GM19324 (cell line): ENCODE measurements around the gene B4GALNT3.

Experiments used
- ATAC-seq: cut with Tn5 transposase; IDR thresholded peaks from one replicate; pipeline ENCODE4 v1.9.1; 2021; ENCODE audit warnings: mild to moderate bottlenecking, moderate library complexity; ENCODE audit not compliant: unreplicated experiment, low FRiP score

The B4GALNT3 gene

DNA sequence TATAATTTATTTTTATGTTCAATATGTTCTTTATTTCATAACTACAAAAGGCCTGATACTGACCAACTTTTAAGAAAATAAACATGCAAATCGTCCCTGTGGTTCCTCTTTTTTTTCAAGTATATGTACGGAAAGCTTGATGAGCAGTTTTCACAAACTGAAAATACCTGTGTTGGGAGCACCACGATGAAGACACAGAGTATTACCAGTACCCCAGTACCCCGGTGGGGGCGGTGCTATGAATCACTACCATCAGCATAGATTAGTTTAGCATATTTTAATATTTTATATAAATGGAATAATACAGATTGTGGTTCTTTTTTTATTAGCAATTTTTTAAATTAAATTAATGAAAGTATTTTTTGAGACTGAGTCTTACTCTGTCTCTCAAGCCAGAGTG is 7.0 kb downstream of the B4GALNT3 start:
- ATAC-seq, result no peak

DNA sequence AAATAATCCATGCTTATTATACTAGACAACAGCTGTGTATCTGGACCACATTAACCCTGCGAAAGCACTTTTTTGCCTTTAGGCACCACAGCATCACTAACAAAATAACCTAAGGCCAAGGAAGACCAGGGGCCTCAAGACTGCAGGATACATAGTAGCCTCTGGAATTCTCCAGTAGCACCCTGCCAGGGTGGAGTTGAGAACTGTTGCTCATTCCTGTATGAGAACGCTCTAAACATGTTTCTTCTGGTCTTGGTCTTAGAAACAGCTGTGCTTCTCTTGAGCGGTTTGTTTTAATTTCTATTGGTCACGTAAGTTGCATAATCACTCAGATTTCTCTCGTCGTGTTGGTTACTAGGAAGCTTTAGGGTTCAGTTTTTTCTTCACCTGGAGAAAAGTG is 7.9 kb downstream of the B4GALNT3 start:
- ATAC-seq, result no peak

DNA sequence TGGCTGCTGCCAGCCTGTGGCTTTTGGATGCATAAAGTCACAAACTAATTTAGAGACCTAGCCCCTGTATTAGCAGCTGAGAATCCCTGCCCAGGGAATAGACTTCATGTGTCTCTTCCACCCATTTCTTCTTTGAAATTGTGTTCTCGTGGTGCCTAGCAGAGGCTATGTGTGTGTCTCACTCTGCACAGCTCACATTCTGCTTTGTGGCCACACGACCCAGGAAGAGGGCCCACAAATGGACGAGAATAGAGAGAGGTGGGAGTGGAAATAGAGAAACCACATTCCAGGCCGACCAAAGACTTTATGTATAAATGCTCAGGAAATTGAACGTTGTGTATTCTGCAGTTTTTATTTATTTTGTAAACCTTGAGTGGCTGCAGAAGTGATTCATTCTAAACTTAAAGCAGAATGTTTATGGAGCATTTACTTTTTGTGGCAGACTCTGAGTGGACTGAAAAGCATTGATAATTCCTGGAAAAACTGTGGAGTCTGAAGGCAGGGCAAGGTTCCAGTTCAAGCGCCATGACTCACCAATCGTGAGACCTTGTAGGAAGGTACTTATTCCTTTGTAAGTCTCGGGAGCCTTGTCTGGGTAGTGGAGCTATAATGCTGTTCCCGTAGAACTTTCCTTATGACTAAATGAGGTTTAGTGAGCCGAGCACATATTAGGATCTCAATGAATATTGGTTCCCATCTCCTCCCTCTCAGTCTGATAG is 9.1 kb downstream of the B4GALNT3 start:
- no peak for ATAC-seq

DNA sequence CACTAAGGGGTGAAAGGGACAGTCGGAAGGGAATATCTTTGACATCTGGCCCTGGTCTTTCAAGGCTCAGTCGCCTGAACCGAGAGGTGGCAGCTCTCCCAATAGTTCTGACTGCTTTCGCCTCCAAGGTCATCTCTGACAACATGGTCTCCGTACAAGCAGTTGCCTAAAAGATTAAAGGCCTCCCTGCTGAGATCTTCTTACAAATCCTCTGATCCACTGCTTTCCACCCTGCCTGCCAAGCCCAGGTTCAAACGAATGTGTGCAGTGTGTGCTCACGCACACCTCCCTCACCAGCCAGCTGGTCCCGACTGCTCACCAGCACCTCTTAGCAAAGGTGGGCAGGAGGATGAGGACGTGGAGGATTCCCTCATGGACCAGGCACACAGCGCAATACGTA is 10.4 kb downstream of the B4GALNT3 start:
- ATAC-seq, result no peak

DNA sequence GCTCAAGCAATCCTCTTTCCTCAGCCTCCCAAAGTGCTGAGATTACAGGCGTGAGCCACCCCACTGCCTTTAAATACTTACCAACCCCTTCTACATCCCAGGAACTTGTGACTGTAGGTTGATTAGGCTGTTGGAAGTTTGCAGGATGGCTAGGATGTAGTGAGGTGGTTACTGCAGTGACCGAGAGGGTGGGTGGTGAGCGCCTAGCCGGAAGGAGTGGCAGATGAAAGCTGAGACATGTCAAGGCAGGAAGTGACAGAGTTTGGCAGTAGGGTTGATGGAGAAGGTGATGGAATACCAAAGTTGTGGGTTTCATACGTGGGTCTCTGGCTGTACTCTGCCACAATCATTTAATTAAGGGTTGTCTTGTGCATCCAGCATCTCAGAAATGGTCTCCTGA is 13.5 kb downstream of the B4GALNT3 start:
- no peak for ATAC-seq

DNA sequence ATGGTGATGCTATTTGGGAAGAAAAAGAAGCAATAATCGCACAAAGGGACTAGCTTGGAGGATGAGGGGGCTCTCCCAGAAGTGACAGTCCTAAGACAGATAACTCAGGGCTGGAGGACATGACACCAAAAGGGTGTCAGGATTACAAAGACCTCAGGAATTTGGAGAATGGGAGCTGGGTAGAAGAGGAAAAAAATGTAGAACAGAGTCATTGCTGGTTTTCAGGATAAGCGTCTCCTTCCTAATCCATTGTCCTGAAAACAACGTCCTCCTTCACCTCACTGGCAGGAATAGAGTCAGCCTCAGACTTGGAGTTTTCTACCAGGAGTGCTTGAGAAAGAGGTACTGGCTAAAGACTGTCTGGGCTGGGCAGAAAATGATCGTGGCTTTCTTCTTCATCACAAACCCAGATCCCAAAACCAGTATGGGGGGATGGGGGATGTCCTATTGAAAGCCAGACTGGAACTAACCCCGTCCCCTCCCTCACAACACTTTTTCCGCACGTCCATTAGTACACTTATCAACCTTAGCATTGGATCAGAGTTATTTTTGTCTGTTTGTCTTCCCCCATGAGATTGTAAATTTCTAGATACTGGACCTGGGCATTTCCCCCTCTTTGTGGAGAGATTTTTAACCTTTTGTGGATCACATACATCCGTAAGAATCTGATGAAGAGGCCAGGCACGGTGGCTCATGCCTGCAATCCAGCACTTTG is 14.3 kb downstream of the B4GALNT3 start:
- no peak for ATAC-seq

DNA sequence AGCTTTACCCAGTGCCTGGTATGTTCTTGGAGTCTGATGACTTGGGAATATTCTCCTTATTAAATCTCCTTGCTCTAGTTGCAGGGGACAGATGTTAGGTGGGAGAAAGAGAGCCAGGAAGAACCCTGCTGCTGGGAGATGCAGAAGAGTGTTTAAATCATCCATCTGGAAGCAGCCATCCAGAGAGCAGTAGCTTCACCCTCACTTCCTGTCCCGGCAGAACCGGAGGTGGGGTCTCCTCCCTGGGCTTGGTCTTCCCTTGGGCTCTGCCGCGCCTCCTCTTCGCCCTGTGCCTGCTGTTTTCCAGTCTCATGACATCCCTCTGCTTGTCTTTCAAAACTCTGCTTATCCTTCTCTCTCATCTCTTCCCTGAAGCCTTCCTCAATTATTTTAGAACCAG is 15.5 kb downstream of the B4GALNT3 start:
- no peak for ATAC-seq

DNA sequence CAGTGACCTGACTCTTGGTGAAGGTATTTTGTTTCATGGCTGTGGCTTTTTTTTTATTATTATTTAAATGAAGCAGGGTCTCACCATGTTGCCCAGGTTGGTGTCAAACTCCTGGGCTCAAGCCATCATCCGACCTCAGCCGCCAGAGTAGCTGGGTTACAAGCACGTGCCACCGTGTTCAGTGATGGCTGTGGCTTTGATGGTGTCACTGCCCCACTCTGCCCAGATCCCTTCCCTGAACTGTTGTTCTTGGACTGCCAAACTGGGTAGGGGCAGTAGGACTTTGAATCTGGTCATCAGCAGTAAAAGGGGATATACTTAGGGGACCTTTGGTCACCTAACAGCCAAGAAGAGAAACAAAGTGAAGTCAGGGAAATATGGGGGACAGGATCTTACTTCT is 19.4 kb downstream of the B4GALNT3 start:
- no peak for ATAC-seq

DNA sequence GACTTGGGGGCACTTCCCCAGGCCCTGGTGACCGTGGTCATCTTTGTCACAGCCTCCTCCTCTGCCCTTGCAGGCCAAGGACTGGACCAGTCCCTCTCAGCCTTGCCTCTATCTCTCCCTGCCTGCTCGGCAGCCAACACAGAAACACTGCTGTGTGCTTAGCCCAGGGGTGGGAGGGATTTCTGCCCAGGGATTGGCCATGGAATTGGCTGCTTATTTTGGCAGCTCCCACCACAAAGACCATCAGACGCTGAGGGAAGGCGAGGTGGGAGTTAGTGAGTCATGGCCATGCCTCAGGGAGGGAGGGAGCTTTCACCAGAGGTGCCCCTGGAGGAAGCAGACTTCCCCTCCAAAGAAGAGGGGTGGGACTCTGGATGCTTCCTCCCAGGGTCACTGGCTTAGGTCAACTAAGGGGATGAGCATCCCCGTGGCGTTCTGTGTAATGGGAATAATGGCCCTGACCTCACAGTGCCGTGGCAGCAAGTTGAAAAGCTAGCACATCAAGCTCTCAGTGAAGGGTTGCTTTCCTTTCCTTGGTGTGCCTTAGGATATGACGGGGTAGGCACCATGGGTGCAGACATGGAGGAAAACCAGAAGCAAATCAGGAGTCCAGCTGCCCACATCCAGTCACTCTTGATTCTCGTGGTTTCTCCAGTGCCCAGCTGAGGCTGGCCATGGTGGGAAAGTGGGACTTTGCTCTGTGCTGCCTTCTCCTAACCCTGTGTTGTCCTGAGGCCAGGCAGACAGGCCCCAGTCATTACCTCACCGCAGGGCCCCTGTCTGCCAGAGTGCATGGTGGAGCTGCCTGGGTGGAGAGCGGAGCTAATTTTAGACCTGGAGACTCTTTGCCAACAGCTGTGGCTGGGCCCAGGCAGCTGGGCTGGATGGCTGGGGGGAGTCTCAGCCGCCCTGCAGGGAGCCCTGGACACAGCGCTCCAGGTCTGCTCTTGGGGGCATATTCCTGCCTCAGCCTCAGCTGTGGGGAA is 21.4 kb downstream of the B4GALNT3 start:
- no peak for ATAC-seq

DNA sequence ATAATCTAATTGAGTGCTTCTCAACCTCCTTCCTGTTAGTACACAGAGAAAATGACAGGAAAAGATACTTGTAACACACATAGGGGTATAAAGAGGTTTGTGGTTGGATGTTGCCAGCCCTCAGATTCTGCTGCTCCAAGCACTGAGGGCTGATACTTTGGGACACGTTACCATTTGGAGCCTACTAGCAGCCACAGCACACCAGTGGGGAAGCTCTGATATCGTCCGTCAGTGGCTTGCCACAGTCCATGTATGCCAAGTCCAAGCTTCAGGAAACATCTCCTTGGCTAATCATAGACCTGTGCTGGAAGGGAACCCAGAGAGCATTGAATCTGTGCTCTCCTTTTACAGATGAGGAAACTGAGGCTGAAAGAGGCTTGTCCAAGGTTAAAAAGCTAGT is 22.3 kb downstream of the B4GALNT3 start:
- ATAC-seq, result no peak

DNA sequence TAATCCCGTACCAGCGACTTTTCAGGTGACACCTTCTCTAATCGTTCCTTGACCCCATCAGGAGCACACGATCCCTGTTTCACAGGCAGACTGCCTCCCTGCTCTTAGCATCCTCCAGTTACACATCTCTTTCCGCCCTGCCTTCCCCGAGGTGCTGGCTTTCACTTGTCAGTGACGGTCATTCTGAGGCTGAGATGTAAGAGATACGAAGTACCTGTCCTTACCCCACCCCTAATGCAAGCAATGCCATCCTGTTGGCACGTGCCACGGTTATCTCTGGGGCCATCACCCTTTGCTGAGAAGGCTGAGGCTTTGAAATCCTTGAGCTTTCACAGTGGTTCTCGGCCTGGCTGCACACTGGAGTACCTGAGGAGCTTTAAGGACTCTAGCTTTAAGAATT is 24.4 kb downstream of the B4GALNT3 start:
- ATAC-seq, result no peak

DNA sequence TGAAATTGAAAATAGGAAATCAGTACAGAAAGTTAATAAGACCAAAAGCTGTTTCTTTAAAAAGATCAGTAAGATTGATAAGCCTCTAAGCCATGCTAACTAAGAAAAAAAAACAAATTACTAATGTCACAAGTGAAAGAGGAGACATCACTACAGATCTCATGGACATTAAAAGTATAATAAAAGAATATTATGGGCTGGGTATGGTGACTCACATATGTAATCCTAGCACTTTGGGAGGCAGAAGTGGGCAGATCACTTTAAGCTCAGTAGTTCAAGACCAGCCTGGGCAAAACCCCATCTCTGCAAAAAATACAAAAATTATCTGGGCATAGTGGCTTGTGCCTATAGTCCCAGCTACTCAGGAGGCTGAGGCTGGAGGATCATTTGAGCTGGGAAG is 30.5 kb downstream of the B4GALNT3 start:
- no peak for ATAC-seq

DNA sequence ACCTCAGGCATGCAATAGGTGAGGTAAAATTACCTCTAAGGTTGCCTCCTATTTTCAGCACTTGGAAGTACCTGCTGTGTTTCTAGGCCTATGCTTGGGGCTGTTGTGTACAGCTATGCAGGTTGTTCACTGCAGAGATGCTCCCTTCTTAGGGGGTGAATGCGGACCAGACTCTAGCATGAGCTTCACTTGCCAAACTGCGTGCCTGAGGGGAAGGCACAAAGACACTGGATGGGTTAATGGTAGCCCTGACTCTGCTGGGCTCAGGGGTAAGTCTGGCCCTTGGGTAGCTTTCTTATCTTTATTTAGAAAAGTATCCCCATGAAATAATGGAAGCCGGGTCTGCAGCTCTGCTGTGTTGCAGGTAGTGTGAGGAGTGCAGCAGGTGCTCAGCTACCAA is 35.7 kb downstream of the B4GALNT3 start:
- no peak for ATAC-seq

DNA sequence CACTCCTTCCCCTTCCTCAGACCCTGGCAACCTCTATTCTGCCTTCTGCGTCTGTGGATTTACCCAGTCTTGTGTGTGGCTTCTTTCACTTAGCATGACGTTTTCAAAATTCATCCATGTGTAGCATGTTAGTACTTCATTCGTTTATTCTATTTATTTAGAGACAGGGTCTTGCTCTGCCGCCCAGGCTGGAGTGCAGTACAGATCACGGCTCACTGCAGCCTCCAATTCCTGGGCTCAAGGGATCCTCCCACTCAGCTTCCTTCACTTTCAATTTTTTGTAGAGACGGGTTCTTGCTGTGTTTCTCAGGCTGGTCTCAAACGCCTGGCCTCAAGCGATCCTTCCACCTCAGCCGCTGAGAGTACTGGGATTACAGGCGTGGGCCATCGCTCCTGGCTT is 37.0 kb downstream of the B4GALNT3 start:
- ATAC-seq, result no peak

DNA sequence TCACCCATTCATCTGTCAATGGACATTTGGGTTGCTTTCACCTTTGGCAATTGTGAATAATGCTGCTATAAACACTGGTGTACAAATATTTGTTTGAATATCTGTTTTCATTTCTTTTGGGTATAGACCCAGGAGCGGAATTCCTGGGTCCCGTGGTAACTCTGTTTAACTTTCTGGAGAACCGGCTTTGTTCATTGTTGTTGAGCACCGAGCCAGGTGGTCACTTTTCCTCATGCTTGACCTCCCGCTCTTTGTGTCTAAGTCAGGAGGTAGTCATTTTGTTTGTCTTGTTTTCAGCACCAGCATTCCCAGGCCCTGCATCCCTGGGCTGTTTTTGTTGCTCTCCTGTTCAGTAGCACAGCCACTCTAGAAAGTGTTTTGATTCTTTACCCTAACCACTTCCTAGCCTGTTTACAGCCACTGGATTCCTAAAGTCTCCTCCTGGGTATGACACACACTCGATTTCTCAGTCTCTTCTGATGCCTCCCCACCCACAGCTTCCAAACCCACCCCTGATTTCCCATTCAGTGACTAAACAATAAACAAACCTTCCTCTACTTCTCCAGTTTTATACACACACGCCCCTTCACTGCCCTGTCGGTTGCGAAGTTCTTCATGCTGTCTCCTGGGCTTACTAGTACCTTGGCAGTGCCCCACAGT is 37.9 kb downstream of the B4GALNT3 start:
- ATAC-seq, result no peak

DNA sequence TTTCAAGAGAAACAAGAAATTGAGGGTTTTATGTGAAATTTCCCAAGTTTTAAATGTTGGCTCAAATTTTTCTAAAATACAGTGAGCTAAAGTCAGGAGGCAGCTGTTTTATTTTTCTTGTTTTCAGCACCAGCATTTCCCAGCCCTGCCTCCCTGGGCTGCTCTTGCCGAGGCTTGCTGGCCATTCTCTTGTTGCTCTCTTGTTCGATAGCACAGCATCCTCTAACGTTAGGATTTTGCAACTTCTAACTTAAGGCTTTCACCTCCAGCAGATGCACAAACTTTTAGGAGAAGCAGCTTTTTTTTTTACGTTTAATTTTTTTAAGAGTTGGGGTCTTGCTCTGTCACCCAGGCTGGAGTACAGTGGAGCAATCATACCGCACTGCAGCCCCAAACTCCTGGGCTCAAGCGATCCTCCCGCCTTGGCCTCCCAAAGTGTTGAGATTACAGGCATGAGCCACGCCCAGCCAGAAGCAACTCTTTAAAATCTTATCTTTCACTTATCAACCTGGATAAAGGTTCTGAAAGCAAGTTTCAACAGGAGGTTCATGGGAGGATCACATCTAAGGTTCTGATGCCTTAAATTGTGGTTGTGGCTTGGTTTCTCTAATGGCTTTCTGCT is 40.2 kb downstream of the B4GALNT3 start:
- no peak for ATAC-seq

DNA sequence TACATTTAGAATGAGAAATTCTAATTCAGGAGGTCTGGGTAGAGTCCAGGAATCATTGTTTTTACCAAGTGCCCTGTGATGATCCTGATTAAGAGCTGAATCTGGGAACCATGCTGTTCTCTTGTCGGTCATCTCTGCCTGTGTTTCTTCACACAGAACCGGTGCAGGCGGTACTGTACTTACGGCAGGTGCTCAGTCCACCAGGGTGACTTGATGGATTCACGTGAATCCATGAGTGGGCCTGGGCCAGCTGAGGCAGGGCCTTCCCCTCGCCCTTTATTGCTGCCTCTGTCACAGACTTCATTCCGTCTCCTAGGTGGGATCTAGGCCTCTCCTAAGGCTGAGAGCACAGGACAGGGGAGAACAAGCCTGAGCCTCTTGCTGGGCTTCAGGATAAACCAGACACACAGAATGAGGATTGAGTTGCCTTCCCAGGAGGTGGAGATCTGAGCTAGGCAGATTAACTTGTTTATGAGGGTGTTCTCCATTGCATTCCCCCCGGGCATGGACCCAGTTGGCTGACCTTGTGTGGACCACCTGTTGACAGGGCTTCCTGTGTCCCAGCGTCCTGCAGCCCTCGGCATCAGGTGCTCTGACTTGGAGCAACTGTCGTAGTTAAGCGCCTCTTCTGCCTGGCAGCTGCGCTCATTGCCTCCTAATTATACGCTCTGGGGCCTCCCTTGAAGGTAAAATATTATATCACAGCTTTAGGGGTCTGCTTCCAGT is 42.1 kb downstream of the B4GALNT3 start:
- no peak for ATAC-seq

DNA sequence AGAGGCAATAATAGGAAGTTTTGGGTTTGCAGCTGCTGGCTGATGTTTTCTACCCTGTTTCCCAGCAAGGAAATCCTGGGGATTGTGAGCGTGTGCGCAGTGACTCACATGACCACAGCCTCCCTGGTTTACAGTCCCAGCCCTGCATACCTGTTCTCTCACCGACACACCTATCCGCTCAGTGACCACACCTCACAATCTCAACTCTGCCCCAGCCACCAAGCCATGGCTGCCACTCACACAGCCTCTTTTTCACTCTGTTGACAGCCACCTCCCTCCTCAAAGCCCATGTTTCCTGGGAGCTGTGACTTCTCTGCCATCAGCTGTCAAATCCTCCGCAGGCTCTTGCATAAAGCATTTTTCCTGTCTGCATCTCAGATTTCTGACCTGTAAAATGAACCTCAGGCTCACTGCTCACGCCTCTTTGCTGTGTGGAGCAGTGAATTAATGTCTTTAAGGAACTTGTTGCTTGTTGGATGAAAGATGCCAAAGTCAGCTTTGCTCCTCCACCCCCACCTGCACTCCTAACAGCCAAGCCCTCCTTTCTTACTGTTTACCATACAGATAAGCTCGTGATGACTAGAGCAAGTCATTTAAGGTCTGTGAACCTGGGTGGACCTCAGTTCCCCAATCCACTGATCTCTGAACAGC is 43.5 kb downstream of the B4GALNT3 start:
- no peak for ATAC-seq

DNA sequence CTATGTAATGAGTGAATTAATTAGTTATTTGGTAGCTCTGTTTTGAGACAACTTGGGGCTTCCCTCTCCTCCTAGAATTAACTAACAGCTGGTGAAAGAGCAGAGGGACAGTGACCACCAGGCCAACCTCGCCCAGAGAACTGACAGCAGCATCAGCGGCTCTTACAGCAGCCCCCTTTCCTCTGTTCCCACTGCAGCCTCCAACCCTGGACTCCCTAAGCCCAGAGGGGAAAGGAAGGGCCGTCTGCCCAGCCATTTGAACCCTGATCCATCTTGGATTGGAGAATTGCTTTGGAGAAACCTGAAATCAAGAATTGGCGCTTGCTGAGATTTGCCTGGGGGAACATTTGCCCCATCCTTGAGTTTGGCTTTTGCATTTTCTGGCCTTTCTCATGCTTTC is 45.5 kb downstream of the B4GALNT3 start:
- no peak for ATAC-seq
